ENCODE measurements around the gene RILPL1. TPM values are rescaled to one million over a fixed set of nuclear protein-coding genes. Genes with fewer than 3 reads are reported as not detected.
"Not testable (repeated sequence)": the region's sequence is repeated elsewhere in the genome, so short reads cannot be mapped to it uniquely, and the experiment has no call there.

Gene RILPL1
- total RNA-seq, 1 donor from 2014 or later: 0.67 TPM

GRCh38 chr12:123433615-123434014 is 99.9 kb downstream of the RILPL1 start:
- TF ChIP-seq CTCF (IDR thresholded peaks at IDR 0.05): no peak
- ChIA-PET CTCF (interaction anchor here (0.7 to 1.0 kb wide), 2 partner anchors 15 to 56 kb away, joined by 3 to 4 read pairs; no protein-coding TSS in a partner anchor), POLR2A (interaction anchor here (0.6 to 4.7 kb wide), 6 partner anchors 11 to 201 kb away, joined by 3 to 44 read pairs (median 8); partner anchors contain the start of genes KMT5A, MPHOSPH9, MTRFR and SNRNP35)
- ATAC-seq (ENCODE audit: low read depth) (no peak), DNase-seq (no peak)
- Mint-ChIP-seq H3K4me3 (peak overlapping the region; percentile 77), H3K27ac (peak overlapping the region; percentile 87), H3K27me3 (no peaks in the 10 kb centered on the region), H3K9me3 (no peaks in the 10 kb centered on the region), H3K36me3 (ENCODE audit: low read depth) (peaks cover 30% of the 10 kb centered on the region), H3K4me1 (peaks cover 56% of the 10 kb centered on the region)
- intact Hi-C loops (cut with micrococcal nuclease): no loop called here

- H3K27ac Mint-ChIP-seq: peak overlapping the region; percentile 87
- H3K4me3 Mint-ChIP-seq: peak overlapping the region; percentile 77
- H3K9me3 Mint-ChIP-seq; intact Hi-C loops (cut with micrococcal nuclease); CTCF ChIA-PET; ATAC-seq (ENCODE audit: low read depth); DNase-seq; H3K27me3 Mint-ChIP-seq: not testable (repeated sequence)
- H3K36me3 Mint-ChIP-seq (ENCODE audit: low read depth): peaks cover 38% of the 10 kb centered on the region
- peaks cover 68% of the 10 kb centered on the region for H3K4me1 Mint-ChIP-seq
- POLR2A ChIA-PET: interaction anchor here (0.6 to 4.7 kb wide), 7 partner anchors 14 to 169 kb away, joined by 3 to 44 read pairs (median 4); partner anchors contain the start of genes DDX55 and SNRNP35
Measured at GRCh38 chr12:123431951-123432817, 101.3 kb downstream of the RILPL1 start.

GRCh38 chr12:123429101-123429500 is 104.4 kb downstream of the RILPL1 start:
- peak overlapping the region; percentile 93 for H3K27ac Mint-ChIP-seq
- H3K9me3 Mint-ChIP-seq; H3K27me3 Mint-ChIP-seq; ATAC-seq (ENCODE audit: low read depth); intact Hi-C loops (cut with micrococcal nuclease); DNase-seq; H3K4me3 Mint-ChIP-seq; CTCF ChIA-PET: not testable (repeated sequence)
- H3K4me1 Mint-ChIP-seq: peaks cover 55% of the 10 kb centered on the region
- POLR2A ChIA-PET: interaction anchor here (0.6 to 3.7 kb wide), 4 partner anchors 9 to 173 kb away, joined by 3 to 70 read pairs (median 7); partner anchors contain the start of gene SNRNP35
- peaks cover 40% of the 10 kb centered on the region for H3K36me3 Mint-ChIP-seq (ENCODE audit: low read depth)

GRCh38 chr12:123428591-123428990 is 104.9 kb downstream of the RILPL1 start:
- Mint-ChIP-seq H3K36me3 (ENCODE audit: low read depth) (peaks cover 44% of the 10 kb centered on the region), H3K4me3 (no peak overlapping the region), H3K27me3 (no peaks in the 10 kb centered on the region), H3K9me3 (no peaks in the 10 kb centered on the region), H3K4me1 (peaks cover 50% of the 10 kb centered on the region), H3K27ac (peak overlapping the region; percentile 93)
- ChIA-PET POLR2A (interaction anchor here (0.7 to 3.7 kb wide), 5 partner anchors 9 to 196 kb away, joined by 3 to 70 read pairs (median 25); partner anchors contain the start of genes MPHOSPH9, MTRFR, RILPL2 and SNRNP35), CTCF (no interaction called here)
- intact Hi-C loops (cut with micrococcal nuclease): no loop called here
- ATAC-seq (ENCODE audit: low read depth): no peak
- TF ChIP-seq CTCF (IDR thresholded peaks at IDR 0.05): no peak
- no peak for DNase-seq

- intact Hi-C loops (cut with micrococcal nuclease): loop anchor here (1.0 to 2.0 kb wide), 8 partner anchors 9 to 62 kb away; partner anchors contain the start of genes RILPL2 and SNRNP35
- no peaks in the 10 kb centered on the region for H3K9me3 Mint-ChIP-seq
- peaks cover 39% of the 10 kb centered on the region for H3K4me1 Mint-ChIP-seq
- no peaks in the 10 kb centered on the region for H3K27me3 Mint-ChIP-seq
- POLR2A ChIA-PET: interaction anchor here (0.5 to 3.7 kb wide), 27 partner anchors 8 to 284 kb away, joined by 3 to 70 read pairs (median 6); partner anchors contain the start of genes KMT5A, MPHOSPH9, MTRFR and RILPL2
- ATAC-seq (ENCODE audit: low read depth): peak; percentile 88
- peaks cover 53% of the 10 kb centered on the region for H3K36me3 Mint-ChIP-seq (ENCODE audit: low read depth)
- CTCF ChIA-PET: interaction anchor here (0.6 to 1.0 kb wide), 5 partner anchors 9 to 42 kb away, joined by 3 to 5 read pairs (median 3); partner anchors contain the start of gene RILPL2
- peak overlapping the region; percentile 93 for H3K27ac Mint-ChIP-seq
- peak overlapping the region; percentile 75 for H3K4me3 Mint-ChIP-seq
- peak; percentile 67 for DNase-seq
- TF ChIP-seq CTCF (IDR thresholded peaks at IDR 0.05): no peak
Measured at GRCh38 chr12:123427036-123427769, 106.3 kb downstream of the RILPL1 start.

All from activated B cell treated with CpG ODN at 0.5 μM for 24 hours (primary cell).